AG09309 (cell line): Measurements from ENCODE around the gene HPD.
A peak's percentile ranks its signal among the peaks of the same experiment; 100 is the strongest.

Experiments
- DNase-seq: peaks from one replicate; pipeline ENCODE4 v3.0.0-alpha.2; 2010; ENCODE audit warnings: low read depth
- H3K4me3 ChIP-seq: 2 replicates; pipeline ENCODE4 v1.5.1; 2011; ENCODE audit warnings: mild to moderate bottlenecking, low read depth, low read length, moderate library complexity; ENCODE audit not compliant: control insufficient read depth
- CTCF ChIP-seq: IDR thresholded peaks from 2 replicates; pipeline ENCODE4 v1.5.1; 2011; ENCODE audit warnings: mild to moderate bottlenecking, low read depth, low read length, inconsistent platforms; ENCODE audit not compliant: insufficient read depth, control insufficient read depth; ENCODE audit errors: missing control alignments

HPD gene

GRCh38 chr12:121801595-121802484, 56.8 kb downstream of the HPD start:
- peak overlapping the region; percentile 70 for H3K4me3 ChIP-seq
- no peak for DNase-seq
- no peak for TF ChIP-seq CTCF

- no peak for TF ChIP-seq CTCF
These were observed 57.7 kb downstream of the HPD start for GRCh38 chr12:121800694-121801594.

GRCh38 chr12:121799842-121800693, 58.6 kb downstream of the HPD start:
- DNase-seq: no peak

More at GRCh38 chr12:121800694-121801594, 57.7 kb downstream of the HPD start:
- H3K4me3 ChIP-seq: peak overlapping the region; percentile 70
- no peak for DNase-seq

GRCh38 chr12:121799156-121799841, 59.4 kb downstream of the HPD start:
- no peak for DNase-seq
- peak overlapping the region; percentile 70 for H3K4me3 ChIP-seq
- TF ChIP-seq CTCF: no peak

More at GRCh38 chr12:121799842-121800693, 58.6 kb downstream of the HPD start:
- H3K4me3 ChIP-seq: peak overlapping the region; percentile 70
- TF ChIP-seq CTCF: no peak

GRCh38 chr12:121798787-121799155, 59.9 kb downstream of the HPD start:
- no peak for DNase-seq
- peak overlapping the region; percentile 40 for H3K4me3 ChIP-seq
- TF ChIP-seq CTCF: no peak
